ENCODE results near the gene DNMT3B. TPM values are rescaled to one million over a fixed set of nuclear protein-coding genes. Genes with fewer than 3 reads are reported as not detected.
"Not testable (repeated sequence)": the region's sequence is repeated elsewhere in the genome, so short reads cannot be mapped to it uniquely, and the experiment has no call there.

Gene DNMT3B
- total RNA-seq, 4 donors from 2014 or later, result 0.47 to 2.3 (median 0.81) TPM; not detected in 1

- Histone ChIP-seq H3K36me3 (no peaks in the 10 kb centered on the region), H3K4me3 (peak overlapping the region; percentile 46 to 87), H3K27ac (peak overlapping the region in 1 of 4 donors; percentile 72), H3K9me3 (no peaks in the 10 kb centered on the region), H3K27me3 (no peaks in the 10 kb centered on the region), H3K4me1 (peaks cover 0 to 24% (median 12%) of the 10 kb centered on the region in 3 donors)
- 17 to 41% methylated on average over 7 to 12 of the region's 40 CpGs for WGBS, 2 donors (ENCODE audit: low coverage in 1 of 2)
- ATAC-seq, result no peak
- TF ChIP-seq CTCF (IDR thresholded peaks at IDR 0.05) (no peak), POLR2AphosphoS5 (IDR thresholded peaks at IDR 0.05) (no peak), POLR2A (IDR thresholded peaks at IDR 0.05) (no peak), EP300 (IDR thresholded peaks at IDR 0.05) (no peak)
Measured at GRCh38 chr20:32763202-32764004, 1.2 kb downstream of the DNMT3B start.

- no peak for ATAC-seq
- Histone ChIP-seq H3K36me3 (no peaks in the 10 kb centered on the region), H3K4me1 (peaks cover 0 to 24% (median 12%) of the 10 kb centered on the region in 3 donors), H3K27me3 (no peaks in the 10 kb centered on the region), H3K4me3 (no peak overlapping the region), H3K27ac (no peak overlapping the region), H3K9me3 (no peaks in the 10 kb centered on the region)
- WGBS, 2 donors (ENCODE audit: low coverage in 1 of 2), result 50 to 59% methylated on average over 8 to 14 of the region's 17 CpGs
- TF ChIP-seq CTCF (IDR thresholded peaks at IDR 0.05), result no peak
- TF ChIP-seq POLR2AphosphoS5 (IDR thresholded peaks at IDR 0.05), result no peak
- TF ChIP-seq POLR2A (IDR thresholded peaks at IDR 0.05), result no peak
- TF ChIP-seq EP300 (IDR thresholded peaks at IDR 0.05), result no peak
Measured at GRCh38 chr20:32764005-32764960, 2.1 kb downstream of the DNMT3B start.

GRCh38 chr20:32765230-32765875 lies 3.2 kb downstream of the DNMT3B start:
- peaks cover 0 to 24% (median 12%) of the 10 kb centered on the region in 3 donors for H3K4me1 ChIP-seq
- H3K27me3 ChIP-seq, ATAC-seq, H3K9me3 ChIP-seq, H3K4me3 ChIP-seq, H3K36me3 ChIP-seq, H3K27ac ChIP-seq: not testable (repeated sequence)
- WGBS, 2 donors (ENCODE audit: low coverage in 1 of 2), result 68 to 92% methylated on average over 6 to 16 of the region's 17 CpGs

GRCh38 chr20:32767418-32768198 lies 5.4 kb downstream of the DNMT3B start:
- no peak overlapping the region for H3K27ac ChIP-seq
- H3K4me1 ChIP-seq, result peaks cover 0 to 12% (median 8%) of the 10 kb centered on the region in 3 donors

GRCh38 chr20:32772046-32772445 lies 9.9 kb downstream of the DNMT3B start:
- Histone ChIP-seq H3K9me3 (no peaks in the 10 kb centered on the region), H3K4me3 (no peak overlapping the region), H3K4me1 (no peaks in the 10 kb centered on the region), H3K27me3 (no peaks in the 10 kb centered on the region), H3K36me3 (no peaks in the 10 kb centered on the region), H3K27ac (no peak overlapping the region)
- no peak for ATAC-seq
- 83 to 100% methylated on average over 2 to 3 of the region's 3 CpGs for WGBS, 2 donors (ENCODE audit: low coverage in 1 of 2)
- TF ChIP-seq POLR2A (IDR thresholded peaks at IDR 0.05) (no peak), POLR2AphosphoS5 (IDR thresholded peaks at IDR 0.05) (no peak), EP300 (IDR thresholded peaks at IDR 0.05) (no peak), CTCF (IDR thresholded peaks at IDR 0.05) (no peak)

More at GRCh38 chr20:32767418-32768198, 5.4 kb downstream of the DNMT3B start:
- no peak for TF ChIP-seq EP300 (IDR thresholded peaks at IDR 0.05)
- TF ChIP-seq POLR2A (IDR thresholded peaks at IDR 0.05), result no peak
- no peaks in the 10 kb centered on the region for H3K36me3 ChIP-seq
- no peak for ATAC-seq
- H3K9me3 ChIP-seq, result no peaks in the 10 kb centered on the region
- H3K4me3 ChIP-seq, result no peak overlapping the region
- H3K27me3 ChIP-seq, result no peaks in the 10 kb centered on the region
- WGBS, 2 donors (ENCODE audit: low coverage in 1 of 2), result 82% methylated on average over 2 to 7 of the region's 9 CpGs

Measured in gastroesophageal sphincter (tissue), 4 donors.